ENCODE data around the gene TRABD2B.

DNA sequence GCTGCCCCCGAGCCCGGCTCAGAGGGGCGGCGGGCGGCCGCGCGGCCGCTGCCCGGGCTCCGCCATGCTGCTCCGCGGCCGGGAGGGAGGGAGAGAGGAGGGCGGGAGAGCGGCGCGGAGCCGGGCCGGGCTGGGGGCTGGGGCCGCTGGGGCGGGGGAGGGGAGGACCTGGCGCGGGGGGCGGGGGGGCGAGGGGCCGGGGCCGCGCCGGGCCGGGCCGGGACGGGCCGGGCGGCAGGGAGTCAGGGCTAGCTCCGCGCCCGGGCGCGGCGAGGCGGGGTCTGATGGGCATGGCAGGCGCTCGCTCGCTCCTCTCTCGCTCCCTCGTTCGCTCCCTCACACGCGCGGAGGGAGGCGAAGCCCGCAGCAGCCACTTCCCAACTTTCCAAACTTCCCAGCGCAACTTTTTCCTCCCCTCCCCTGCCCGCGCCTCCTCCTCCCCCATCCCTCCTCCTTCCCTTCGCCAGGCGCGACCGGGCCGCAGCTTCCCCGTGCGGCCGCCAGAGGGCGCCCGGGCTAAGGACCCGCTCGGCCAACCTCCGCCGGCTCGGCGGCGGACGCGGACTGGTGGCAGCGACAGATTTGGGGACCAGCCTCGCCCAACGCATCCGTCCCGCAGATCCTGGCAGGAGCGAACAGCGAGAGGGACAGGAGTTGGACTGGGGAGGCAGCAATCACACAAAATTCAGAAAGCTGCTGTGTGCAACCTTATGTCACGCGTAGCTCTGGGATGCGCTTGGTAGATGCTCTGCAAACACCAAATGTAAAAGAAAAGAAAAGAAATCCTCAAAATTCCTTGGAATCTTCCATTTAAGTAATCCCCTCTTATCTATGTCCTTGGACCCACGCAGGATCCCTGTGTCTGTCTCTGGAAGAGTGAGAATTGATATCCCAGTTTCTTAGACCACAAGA, at the start of gene TRABD2B:
- TF ChIP-seq CTCF (IDR thresholded peaks at IDR 0.05): peak; percentile 97
- TF ChIP-seq ZFX (IDR thresholded peaks at IDR 0.05; ENCODE audit: borderline replicate concordance): no peak
